ENCODE measurements around the gene KRTAP7-1.

DNA sequence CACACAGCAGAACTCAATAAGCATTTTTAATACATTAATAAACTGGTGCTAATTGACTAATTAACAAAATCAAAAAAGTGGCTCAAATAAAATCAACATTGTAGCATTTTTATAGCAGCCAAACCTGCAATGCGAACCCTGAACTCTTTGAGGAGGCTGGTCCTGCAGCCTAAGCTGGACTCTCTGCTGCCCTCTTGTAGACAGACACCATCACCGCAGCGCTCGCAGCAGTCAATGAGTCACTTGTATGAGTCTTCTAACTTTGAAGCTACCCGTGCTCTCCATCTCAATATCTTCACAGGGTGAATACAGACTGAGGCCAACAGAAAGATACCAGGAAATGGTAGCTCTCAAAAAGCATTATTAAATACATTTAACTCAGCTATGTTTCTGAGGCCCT, 9.7 kb upstream of the KRTAP7-1 start:
- TF ChIP-seq, protein P1, sequence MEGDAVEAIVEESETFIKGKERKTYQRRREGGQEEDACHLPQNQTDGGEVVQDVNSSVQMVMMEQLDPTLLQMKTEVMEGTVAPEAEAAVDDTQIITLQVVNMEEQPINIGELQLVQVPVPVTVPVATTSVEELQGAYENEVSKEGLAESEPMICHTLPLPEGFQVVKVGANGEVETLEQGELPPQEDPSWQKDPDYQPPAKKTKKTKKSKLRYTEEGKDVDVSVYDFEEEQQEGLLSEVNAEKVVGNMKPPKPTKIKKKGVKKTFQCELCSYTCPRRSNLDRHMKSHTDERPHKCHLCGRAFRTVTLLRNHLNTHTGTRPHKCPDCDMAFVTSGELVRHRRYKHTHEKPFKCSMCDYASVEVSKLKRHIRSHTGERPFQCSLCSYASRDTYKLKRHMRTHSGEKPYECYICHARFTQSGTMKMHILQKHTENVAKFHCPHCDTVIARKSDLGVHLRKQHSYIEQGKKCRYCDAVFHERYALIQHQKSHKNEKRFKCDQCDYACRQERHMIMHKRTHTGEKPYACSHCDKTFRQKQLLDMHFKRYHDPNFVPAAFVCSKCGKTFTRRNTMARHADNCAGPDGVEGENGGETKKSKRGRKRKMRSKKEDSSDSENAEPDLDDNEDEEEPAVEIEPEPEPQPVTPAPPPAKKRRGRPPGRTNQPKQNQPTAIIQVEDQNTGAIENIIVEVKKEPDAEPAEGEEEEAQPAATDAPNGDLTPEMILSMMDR (IDR thresholded peaks at IDR 0.05; ENCODE audit: low read length) = peak; percentile 72
- TF ChIP-seq EZH2 (optimal IDR thresholded peaks at IDR 0.05; ENCODE audit: low read depth, low read length) = no peak
